ENCODE data around the gene SORBS2.

GRCh38 chr4:185677637-185678314 is 134.2 kb downstream of the SORBS2 start:
- TF ChIP-seq CTCF (IDR thresholded peaks at IDR 0.05; ENCODE audit: extremely low read depth in 1 of 2, insufficient read depth in 1 of 2, low read depth in 1 of 2, low read length in 2 of 2) (no peak), GATA2 (IDR thresholded peaks at IDR 0.05; ENCODE audit: insufficient read depth, insufficient read length, low read depth, low read length) (no peak), POLR2A (IDR thresholded peaks at IDR 0.05; ENCODE audit: low read depth, low read length) (no peak), MAX (IDR thresholded peaks at IDR 0.05; ENCODE audit: insufficient read depth, insufficient read length) (no peak), POLR2AphosphoS5 (IDR thresholded peaks at IDR 0.05; ENCODE audit: insufficient read depth, low read depth, low read length) (no peak), MYC (IDR thresholded peaks at IDR 0.05; ENCODE audit: low read depth, low read length) (no peak)

Data from endothelial cell of umbilical vein (primary cell).